AG04450 (cell line): ENCODE data around the gene RNF10. TPM values are rescaled to one million over a fixed set of nuclear protein-coding genes. Genes with fewer than 3 reads are reported as not detected.

Source experiments
- CTCF ChIA-PET: fragments of 300-600, 350-600 bp; formaldehyde crosslinking; extraction: SDS; loops from one replicate; lab custom pipeline; 2022; ENCODE audit warnings: antibody characterized with exemption, inconsistent platforms; lab: Charles Lee
- POLR2A ChIA-PET: fragments of 350-600 bp; formaldehyde crosslinking; extraction: SDS; loops from one replicate; lab custom pipeline; 2021; ENCODE audit warnings: antibody characterized with exemption, inconsistent platforms; lab: Yijun Ruan, JAX
- DNase-seq: peaks from one replicate; pipeline ENCODE4 v3.0.0-alpha.2; 2011; ENCODE audit warnings: low read depth, low spot score
- H3K27ac ChIP-seq: one replicate; pipeline ENCODE4 v1.5.1; 2012; ENCODE audit warnings: low read depth, low read length, control low read depth
- H3K27me3 ChIP-seq: one replicate; pipeline ENCODE4 v1.6.0; 2012; ENCODE audit warnings: low read length; ENCODE audit not compliant: control insufficient read depth, insufficient read depth
- H3K4me3 ChIP-seq: 2 replicates; pipeline ENCODE4 v1.5.1; 2011; ENCODE audit warnings: mild to moderate bottlenecking, low read depth, low read length, control low read depth
- H3K9me3 ChIP-seq: 2 replicates; pipeline ENCODE4 v1.5.1; 2012; ENCODE audit warnings: low read length; ENCODE audit not compliant: control insufficient read depth, insufficient read depth
- CTCF ChIP-seq: IDR thresholded peaks from 2 replicates; pipeline ENCODE4 v1.5.1; 2011; ENCODE audit warnings: low read depth, low read length, control low read depth, inconsistent platforms
- polyA plus RNA-seq: library from polyadenylated mRNA; depleted of rRNA; stranded (reverse); fragments of >200 nt; gene quantifications from 2 replicates; pipeline ENCODE4 v1.2.3, GENCODE V29; 2011

Gene RNF10
- polyA plus RNA-seq, 1 experiment, result 105 TPM

DNA sequence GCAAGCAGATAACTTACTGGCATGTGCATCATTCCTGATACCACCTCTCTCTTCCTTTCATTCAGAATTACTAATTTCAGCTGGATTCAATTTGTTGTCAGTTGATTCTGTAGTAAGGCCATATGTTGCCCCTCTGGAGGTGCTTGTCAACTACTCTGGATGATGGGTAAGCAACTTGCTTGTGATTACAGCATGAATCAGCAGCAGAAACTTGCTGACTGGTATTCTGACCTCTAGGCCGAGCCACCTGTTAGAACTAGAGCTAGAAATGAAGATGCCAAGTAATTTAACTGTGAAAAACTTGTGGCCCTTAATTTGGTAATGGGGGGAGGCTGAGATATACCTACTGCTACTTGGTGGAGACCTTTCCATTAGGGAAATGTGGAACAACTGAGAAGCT is 5.1 kb downstream of the RNF10 start:
- H3K4me3 ChIP-seq, result no peak overlapping the region
- peak overlapping the region; percentile 25 for H3K27ac ChIP-seq
- no peak for DNase-seq
- ChIA-PET CTCF (interaction anchor here (1.0 kb wide), 2 partner anchors 44 to 222 kb away, joined by 3 to 6 read pairs; no protein-coding TSS in a partner anchor), POLR2A (interaction anchor here (0.9 to 1.1 kb wide), 2 partner anchors 10 to 65 kb away, joined by 3 read pairs; no protein-coding TSS in a partner anchor)
- no peaks in the 10 kb centered on the region for H3K27me3 ChIP-seq
- no peaks in the 10 kb centered on the region; the same call in 1 of the 2 replicates for H3K9me3 ChIP-seq
- TF ChIP-seq CTCF, result no peak

DNA sequence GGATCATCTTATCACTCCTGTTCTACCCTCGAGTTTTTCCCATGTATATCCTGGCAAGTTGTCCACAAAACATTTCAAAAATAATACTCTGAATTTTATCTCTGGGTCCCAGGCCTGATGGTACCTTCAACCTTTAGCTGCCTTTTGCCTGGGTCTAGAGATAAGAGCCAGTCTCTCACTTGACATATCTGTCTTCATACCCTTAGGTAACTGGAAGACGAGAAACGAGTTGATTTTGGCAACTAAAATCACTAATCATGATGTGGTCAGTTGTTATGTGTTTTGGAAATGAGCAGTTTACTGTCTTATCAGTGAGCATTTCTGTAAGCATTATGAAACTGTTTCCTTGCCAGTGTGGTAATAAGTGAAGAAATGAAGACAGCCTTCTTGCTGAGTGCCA is 6.3 kb downstream of the RNF10 start:
- ChIA-PET POLR2A (no interaction called here), CTCF (no interaction called here)
- H3K9me3 ChIP-seq, result no peaks in the 10 kb centered on the region
- H3K27ac ChIP-seq, result no peak overlapping the region
- no peak for TF ChIP-seq CTCF
- no peak overlapping the region for H3K4me3 ChIP-seq
- no peaks in the 10 kb centered on the region for H3K27me3 ChIP-seq
- no peak for DNase-seq

GRCh38 chr12:120542166-120542565 is 8.0 kb downstream of the RNF10 start:
- Histone ChIP-seq H3K9me3 (no peaks in the 10 kb centered on the region), H3K4me3 (no peak overlapping the region), H3K27ac (no peak overlapping the region), H3K27me3 (no peaks in the 10 kb centered on the region)
- no peak for DNase-seq
- CTCF ChIA-PET, result no interaction called here
- POLR2A ChIA-PET, result no interaction called here
- TF ChIP-seq CTCF, result no peak

- H3K27ac ChIP-seq, result no peak overlapping the region
- H3K27me3 ChIP-seq, result no peaks in the 10 kb centered on the region
- CTCF ChIA-PET, result no interaction called here
- no peak for DNase-seq
- POLR2A ChIA-PET, result no interaction called here
- no peaks in the 10 kb centered on the region for H3K9me3 ChIP-seq
- TF ChIP-seq CTCF, result no peak
- H3K4me3 ChIP-seq, result no peak overlapping the region
Measured at GRCh38 chr12:120544691-120545090, 10.5 kb downstream of the RNF10 start.

GRCh38 chr12:120546050-120546386 is 11.9 kb downstream of the RNF10 start:
- Histone ChIP-seq H3K4me3 (no peak overlapping the region), H3K9me3 (no peaks in the 10 kb centered on the region), H3K27ac (no peak overlapping the region), H3K27me3 (no peaks in the 10 kb centered on the region)
- ChIA-PET CTCF (no interaction called here), POLR2A (no interaction called here)
- TF ChIP-seq CTCF, result no peak
- no peak for DNase-seq
